GM21515 (cell line): Measurements from ENCODE around the gene ANP32D.
"Not testable (repeated sequence)": the region's sequence is repeated elsewhere in the genome, so short reads cannot be mapped to it uniquely, and the experiment has no call there.

Source experiments
- ATAC-seq: cut with Tn5 transposase; IDR thresholded peaks from one replicate; pipeline ENCODE4 v1.9.1; 2021; ENCODE audit not compliant: unreplicated experiment

The ANP32D gene

DNA sequence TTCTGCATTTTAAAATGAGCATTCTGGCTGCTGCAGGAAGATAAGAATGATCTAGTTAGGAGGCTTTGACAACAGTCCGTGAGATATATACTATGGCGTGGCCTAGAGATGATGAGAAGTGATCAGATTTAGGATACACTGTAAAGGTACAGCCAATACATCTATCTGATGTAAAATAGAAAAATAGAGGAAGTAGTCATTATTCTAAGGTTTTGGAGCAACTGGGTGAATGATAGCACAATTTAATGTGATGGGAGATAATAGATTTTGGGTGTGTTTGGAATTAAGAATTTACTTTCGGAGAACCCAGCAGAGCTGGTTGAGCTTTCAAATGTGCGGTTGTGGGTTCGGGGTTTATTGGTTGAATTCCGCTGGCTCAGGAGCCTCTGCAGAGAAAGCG, at the start of gene ANP32D:
ANP32D (plus strand) TSS at position 301 of the 400 bp plus-strand sequence. CDS start 106 bp downstream, outside the sequence.
- ATAC-seq = no peak

GRCh38 chr12:48423171-48423570, 49.2 kb upstream of the ANP32D start:
- no peak for ATAC-seq

- ATAC-seq = no peak
Measured at GRCh38 chr12:48424644-48425043, 47.7 kb upstream of the ANP32D start.

DNA sequence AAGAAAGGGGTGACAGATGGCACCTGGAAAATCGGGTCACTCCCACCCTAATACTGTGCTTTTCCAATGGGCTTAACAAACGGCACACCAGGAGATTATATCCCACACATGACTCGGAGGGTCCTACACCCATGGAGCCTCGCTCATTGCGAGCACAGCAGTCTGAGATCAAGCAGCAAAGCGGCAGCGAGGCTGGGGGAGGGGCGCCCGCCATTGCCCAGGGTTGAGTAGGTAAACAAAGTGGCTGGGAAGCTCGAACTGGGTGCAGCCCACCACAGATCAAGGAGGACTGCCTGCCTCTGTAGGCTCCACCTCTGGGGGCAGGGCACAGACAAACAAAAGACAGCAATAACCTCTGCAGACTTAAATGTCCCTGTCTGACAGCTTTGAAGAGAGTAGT, 38.3 kb upstream of the ANP32D start:
- not testable (repeated sequence) for ATAC-seq

DNA sequence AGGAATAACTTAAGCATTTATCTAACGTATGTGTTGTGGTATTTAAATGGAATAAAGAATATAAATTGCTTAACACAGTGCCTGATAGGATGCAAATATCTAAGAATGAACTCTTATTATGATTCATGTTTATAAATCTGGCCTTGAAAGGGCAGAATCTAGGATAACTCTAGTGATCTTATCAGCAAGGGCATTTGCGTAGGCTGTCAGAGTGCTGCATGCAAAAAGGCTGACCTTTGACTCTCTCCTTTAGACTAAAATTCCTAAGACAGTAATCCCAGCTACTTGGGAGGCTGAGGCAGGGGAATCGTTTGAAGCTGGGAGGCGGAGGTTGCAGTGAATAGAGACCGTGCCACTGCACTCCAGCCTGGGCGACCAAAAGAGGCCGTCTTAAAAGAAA, 31.3 kb upstream of the ANP32D start:
- no peak for ATAC-seq

- no peak for ATAC-seq
Measured at GRCh38 chr12:48442179-48442847, 30.0 kb upstream of the ANP32D start.

- no peak for ATAC-seq
Measured at GRCh38 chr12:48445538-48445937, 26.8 kb upstream of the ANP32D start.

GRCh38 chr12:48446161-48446776, 26.1 kb upstream of the ANP32D start:
- ATAC-seq = no peak

DNA sequence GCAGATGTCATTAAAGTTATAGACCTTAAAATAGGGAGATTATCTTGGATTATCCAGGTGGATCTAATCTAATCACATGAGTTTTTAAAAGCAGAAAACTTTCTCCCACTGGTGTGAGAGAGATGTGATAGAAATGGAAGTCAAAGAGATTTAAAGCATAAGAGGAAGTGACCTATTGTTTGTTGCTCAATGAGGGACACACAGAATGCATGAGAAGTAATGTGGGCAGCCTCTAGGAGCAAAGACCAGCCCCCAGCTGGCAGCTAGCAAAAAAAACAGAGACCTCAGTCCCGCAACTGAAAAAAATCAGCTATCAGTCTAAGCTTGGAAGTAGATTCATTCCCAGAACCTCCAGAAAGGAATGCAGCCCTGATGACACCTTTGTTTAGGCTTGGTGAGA, 24.6 kb upstream of the ANP32D start:
- ATAC-seq = no peak

GRCh38 chr12:48451372-48451771, 21.0 kb upstream of the ANP32D start:
- no peak for ATAC-seq

- not testable (repeated sequence) for ATAC-seq
Measured at GRCh38 chr12:48452961-48453360, 19.4 kb upstream of the ANP32D start.

GRCh38 chr12:48454667-48455066, 17.7 kb upstream of the ANP32D start:
- no peak for ATAC-seq

DNA sequence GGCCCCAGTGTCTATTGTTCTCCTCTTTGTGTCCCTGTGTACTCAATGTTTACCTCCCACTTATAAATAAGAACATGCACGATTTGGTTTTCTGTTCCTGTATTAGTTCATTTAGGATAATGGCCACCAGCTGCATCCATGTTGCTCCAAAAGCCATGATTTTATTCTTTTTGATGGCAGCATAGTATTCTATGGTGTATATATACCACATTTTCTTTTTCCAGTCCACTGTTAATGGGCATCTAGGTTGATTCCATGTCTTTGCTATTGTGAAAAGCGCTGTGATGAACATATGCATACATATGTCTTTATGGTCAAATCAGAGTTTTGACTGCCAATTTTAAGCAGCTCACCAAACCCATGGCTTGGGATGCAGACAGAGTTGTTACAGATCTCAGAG, 17.2 kb upstream of the ANP32D start:
- no peak for ATAC-seq

GRCh38 chr12:48459259-48459658, 13.1 kb upstream of the ANP32D start:
- no peak for ATAC-seq

DNA sequence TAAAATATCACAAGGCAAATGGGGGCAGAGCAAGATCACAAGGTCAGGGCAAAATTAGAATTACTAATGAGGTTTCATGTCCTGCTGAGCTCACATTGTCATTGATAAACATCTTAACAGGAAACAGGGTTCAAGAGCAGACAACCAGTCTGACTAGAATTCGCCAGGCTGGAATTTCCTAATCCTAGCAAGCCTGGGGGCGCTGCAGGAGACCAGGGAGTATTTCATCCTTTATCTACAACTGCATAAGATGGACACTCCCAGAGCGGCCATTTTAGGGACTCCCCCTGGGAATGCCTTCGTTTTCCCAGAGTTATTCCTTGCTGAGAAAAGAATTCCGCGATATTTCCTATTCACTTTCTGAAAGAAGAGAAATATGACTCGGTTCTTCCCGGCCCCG, 3.3 kb upstream of the ANP32D start:
- not testable (repeated sequence) for ATAC-seq

- no peak for ATAC-seq
Measured at GRCh38 chr12:48473061-48473460, 702 bp downstream of the ANP32D start.

GRCh38 chr12:48474497-48474896, 2.1 kb downstream of the ANP32D start:
- ATAC-seq = not testable (repeated sequence)

DNA sequence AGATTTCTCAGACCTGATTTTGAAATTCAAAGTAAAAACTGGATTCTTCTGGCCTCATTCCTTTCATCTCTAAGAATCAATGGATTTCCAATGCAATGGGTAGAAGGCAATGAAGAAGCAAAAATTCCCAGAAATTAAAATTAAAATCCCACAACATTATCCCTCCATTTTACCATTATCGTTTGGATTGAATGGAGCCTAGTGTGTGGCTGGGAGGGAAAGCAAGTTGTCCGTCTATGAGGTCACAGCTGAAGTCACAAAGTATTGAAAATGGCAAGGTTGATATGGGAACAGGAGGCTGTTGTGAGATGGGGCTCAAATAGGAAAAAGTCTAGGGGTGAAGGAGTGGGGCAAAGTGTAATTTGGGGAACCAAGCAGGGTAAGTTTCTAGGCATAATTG, 9.8 kb downstream of the ANP32D start, which contains the start of gene C12orf54:
C12orf54 (plus strand) TSS at position 301 of the 400 bp plus-strand sequence. CDS start 799 bp downstream, outside the sequence.
- no peak for ATAC-seq

DNA sequence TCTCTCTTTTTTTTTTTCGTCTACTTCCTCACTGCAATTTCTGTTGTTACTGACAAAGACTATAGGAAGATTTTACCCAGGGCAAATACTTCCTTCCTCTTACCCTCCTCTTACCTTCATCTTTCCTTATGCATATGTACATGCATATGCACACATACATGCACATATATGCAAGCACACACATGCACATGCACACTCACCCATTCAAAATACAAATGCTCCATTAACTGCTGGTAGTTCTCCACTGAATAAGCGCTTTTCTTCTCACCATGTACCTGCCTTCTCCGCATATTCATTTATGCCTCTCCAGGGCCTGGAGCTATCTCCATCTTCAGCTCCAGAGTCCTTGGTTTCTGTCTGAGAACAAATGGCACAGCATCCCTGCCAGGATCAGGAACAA, 10.6 kb downstream of the ANP32D start:
- ATAC-seq = no peak

- no peak for ATAC-seq
Measured at GRCh38 chr12:48486261-48486660, 13.9 kb downstream of the ANP32D start.

GRCh38 chr12:48486679-48487078, 14.3 kb downstream of the ANP32D start:
- ATAC-seq = no peak

DNA sequence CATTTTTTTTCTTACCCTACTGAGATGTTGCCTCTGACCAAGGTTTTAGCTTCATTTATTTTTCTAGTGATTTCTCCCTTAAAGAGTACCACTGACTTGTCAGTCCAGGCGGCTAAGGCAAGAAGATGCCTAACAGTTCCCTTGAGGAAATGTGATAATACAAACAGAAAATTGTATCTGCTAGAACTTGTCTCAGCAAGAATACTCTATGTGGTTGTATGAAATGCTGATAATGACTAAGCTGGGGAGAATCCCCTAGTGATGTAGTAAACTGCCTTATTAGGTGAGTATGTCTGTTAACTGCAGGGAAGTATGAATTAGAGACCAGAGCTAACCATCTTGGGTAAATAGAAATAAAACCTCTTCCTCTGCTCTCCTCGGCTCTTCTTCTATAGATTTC, 16.7 kb downstream of the ANP32D start:
- ATAC-seq = peak; percentile 83

DNA sequence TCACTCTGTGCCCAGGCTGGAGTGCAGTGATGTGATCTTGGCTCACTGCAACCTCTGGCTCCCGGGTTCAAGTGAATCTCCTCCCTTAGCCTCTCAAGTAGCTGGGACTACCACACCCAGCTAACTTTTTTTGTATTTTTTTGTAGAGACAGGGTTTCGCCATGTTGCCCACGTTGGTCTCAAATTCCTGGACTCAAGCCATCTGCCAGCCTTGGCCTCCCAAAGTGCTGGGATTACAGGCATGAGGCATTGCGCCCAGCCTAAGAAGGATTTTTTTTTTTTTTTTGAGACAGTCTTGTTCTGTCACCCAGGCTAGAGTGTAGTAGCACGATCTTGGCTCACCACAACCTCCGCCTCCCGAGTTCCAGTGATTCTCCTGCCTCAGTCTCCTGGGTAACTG, 17.1 kb downstream of the ANP32D start:
- ATAC-seq = not testable (repeated sequence)
